Measurements from ENCODE around the gene G6PC3.

DNA sequence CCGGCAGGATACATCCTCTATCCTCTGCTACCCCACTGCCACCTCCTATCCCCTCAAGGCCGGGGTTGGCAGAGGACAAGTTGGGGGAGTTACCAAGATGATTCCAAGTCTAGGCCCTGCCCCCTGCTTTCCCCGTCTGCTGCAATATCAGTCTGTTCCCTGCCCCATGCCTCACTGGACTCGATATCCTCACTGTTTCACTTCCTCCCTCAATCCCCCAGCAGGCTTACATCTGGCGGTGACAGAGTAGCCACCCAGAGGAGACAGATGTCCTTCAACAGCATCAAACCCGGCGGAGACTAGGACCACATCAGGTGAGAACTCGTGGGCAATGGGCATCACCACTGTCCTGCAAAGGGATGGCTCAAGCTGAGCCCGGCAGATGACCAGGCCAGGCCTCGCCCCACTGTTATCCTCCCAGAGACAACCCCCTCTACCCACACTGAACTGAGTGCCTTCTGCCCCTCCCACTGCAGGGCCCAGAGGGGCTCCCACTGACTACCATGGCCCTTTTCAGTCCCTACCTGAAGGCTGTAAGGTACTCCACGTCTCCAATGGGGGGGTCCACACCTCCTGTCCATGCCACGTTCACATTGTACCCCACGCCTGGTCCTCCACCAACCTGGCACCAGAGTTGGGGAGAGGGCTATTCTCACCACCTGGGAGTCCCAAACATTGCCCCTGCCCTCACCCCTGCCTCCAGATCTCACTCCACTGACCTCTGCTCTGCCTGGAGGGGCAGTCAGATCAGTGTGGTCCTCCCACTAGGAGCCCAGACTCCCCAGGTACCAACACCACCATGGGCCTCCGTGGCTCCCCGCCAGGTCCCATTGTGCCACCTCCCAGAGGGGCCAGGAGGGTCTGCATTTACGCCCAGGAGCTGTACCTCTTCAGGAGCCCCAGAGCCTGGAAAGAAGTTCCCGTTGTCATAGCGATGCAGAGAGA lies 9.6 kb downstream of the G6PC3 start:
- TF ChIP-seq ZNF133 (tag by site-specific recombination; IDR thresholded peaks at IDR 0.05) = no peak
- TF ChIP-seq, protein P1, sequence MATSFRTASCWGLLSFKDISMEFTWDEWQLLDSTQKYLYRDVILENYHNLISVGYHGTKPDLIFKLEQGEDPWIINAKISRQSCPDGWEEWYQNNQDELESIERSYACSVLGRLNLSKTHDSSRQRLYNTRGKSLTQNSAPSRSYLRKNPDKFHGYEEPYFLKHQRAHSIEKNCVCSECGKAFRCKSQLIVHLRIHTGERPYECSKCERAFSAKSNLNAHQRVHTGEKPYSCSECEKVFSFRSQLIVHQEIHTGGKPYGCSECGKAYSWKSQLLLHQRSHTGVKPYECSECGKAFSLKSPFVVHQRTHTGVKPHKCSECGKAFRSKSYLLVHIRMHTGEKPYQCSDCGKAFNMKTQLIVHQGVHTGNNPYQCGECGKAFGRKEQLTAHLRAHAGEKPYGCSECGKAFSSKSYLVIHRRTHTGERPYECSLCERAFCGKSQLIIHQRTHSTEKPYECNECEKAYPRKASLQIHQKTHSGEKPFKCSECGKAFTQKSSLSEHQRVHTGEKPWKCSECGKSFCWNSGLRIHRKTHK (tag by site-specific recombination; IDR thresholded peaks at IDR 0.05) = no peak
- TF ChIP-seq, protein P2, sequence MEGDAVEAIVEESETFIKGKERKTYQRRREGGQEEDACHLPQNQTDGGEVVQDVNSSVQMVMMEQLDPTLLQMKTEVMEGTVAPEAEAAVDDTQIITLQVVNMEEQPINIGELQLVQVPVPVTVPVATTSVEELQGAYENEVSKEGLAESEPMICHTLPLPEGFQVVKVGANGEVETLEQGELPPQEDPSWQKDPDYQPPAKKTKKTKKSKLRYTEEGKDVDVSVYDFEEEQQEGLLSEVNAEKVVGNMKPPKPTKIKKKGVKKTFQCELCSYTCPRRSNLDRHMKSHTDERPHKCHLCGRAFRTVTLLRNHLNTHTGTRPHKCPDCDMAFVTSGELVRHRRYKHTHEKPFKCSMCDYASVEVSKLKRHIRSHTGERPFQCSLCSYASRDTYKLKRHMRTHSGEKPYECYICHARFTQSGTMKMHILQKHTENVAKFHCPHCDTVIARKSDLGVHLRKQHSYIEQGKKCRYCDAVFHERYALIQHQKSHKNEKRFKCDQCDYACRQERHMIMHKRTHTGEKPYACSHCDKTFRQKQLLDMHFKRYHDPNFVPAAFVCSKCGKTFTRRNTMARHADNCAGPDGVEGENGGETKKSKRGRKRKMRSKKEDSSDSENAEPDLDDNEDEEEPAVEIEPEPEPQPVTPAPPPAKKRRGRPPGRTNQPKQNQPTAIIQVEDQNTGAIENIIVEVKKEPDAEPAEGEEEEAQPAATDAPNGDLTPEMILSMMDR (tag by site-specific recombination; IDR thresholded peaks at IDR 0.05) = no peak
- no peak for TF ChIP-seq ZEB2 (tag by site-specific recombination; IDR thresholded peaks at IDR 0.05)
- TF ChIP-seq SETDB1 (IDR thresholded peaks at IDR 0.05; ENCODE audit: insufficient read length, low read length) = no peak
